Peyer's patch (tissue), 4 donors: ENCODE results near the gene TIMD4. TPM values are rescaled to one million over a fixed set of nuclear protein-coding genes. Genes with fewer than 3 reads are reported as not detected.
"Not testable (repeated sequence)": the region's sequence is repeated elsewhere in the genome, so short reads cannot be mapped to it uniquely, and the experiment has no call there.

Experiments
- DNase-seq, 3 donors: peaks; one replicate each; pipeline ENCODE4 v3.0.0-alpha.2; 2017 to 2019
- H3K27ac ChIP-seq, 4 donors: fragments of 200-600 bp; sonication (generic); one replicate each; pipeline ENCODE4 v1.5.1; 2016 to 2019
- H3K27me3 ChIP-seq, 2 donors: fragments of 200-600 bp; sonication (generic); one replicate each; pipeline ENCODE4 v1.5.1; 2019
- H3K36me3 ChIP-seq, 3 donors: fragments of 200-600 bp; sonication (generic); one replicate each; pipeline ENCODE4 v1.5.1; 2016 to 2019
- H3K4me1 ChIP-seq, 4 donors: fragments of 200-600 bp; sonication (generic); one replicate each; pipeline ENCODE4 v1.5.1; 2016 to 2019
- H3K4me3 ChIP-seq, 4 donors: fragments of 200-600 bp; sonication (generic); 1 replicate in 3 of 4; 2 replicates in 1 of 4; pipeline ENCODE4 v1.5.1; 2016 to 2019; ENCODE audit warnings: mild to moderate bottlenecking in 1 of 4
- H3K9me3 ChIP-seq, 4 donors: fragments of 200-600 bp; sonication (generic); one replicate each; pipeline ENCODE4 v1.5.1; 2016 to 2019; ENCODE audit warnings: mild to moderate bottlenecking in 1 of 4
- POLR2A ChIP-seq, 2 donors: fragments of 450-650 bp; IDR thresholded peaks; one replicate each; pipeline ENCODE4 v1.5.1; 2017; ENCODE audit warnings: antibody characterized with exemption in 2 of 2, mild to moderate bottlenecking in 2 of 2, moderate library complexity in 2 of 2
- total RNA-seq, 4 donors: library from RNA; depleted of rRNA; stranded (reverse); fragments of >200 nt; gene quantifications; one replicate each; pipeline ENCODE4 v1.1.0, GENCODE V29; 2016
- TF ChIP-seq, protein P1 (sequence below), 6 experiments: fragments of 450-650 bp in 4 of 6; fragments of 200-600 bp in 2 of 6; sonication (generic) in 1 of 6; IDR thresholded peaks; one replicate each; pipeline ENCODE4 v1.5.1; 2017 to 2019; ENCODE audit warnings: antibody characterized with exemption in 6 of 6, mild to moderate bottlenecking in 3 of 6, moderate library complexity in 1 of 6

The TIMD4 gene
- total RNA-seq, 4 donors from 2014 or later = 2.5 TPM; not detected in 3

DNA sequence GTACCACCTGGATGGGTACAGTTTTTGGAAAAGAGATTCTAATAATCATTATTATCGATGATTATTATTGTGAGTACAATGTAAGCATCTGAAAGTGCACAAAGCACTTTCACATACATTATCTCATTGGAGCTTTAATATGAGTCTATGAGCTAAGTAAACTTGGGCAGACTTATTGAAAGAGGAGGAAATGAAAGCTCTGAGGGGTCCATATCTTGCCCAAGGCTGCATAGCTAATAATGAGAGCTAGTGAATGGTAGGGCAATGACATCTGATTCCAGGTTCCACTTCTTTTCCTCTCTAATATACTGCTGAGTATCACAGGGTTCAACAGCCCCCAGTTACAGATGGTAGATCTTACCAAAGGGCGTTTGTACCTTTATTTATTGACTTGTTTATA lies 26.1 kb downstream of the TIMD4 start:
- Histone ChIP-seq H3K4me1 (no peaks in the 10 kb centered on the region), H3K9me3 (no peaks in the 10 kb centered on the region), H3K36me3 (no peaks in the 10 kb centered on the region), H3K27ac (no peak overlapping the region), H3K27me3 (no peaks in the 10 kb centered on the region), H3K4me3 (no peak overlapping the region)
- DNase-seq = no peak
- TF ChIP-seq, protein P1, sequence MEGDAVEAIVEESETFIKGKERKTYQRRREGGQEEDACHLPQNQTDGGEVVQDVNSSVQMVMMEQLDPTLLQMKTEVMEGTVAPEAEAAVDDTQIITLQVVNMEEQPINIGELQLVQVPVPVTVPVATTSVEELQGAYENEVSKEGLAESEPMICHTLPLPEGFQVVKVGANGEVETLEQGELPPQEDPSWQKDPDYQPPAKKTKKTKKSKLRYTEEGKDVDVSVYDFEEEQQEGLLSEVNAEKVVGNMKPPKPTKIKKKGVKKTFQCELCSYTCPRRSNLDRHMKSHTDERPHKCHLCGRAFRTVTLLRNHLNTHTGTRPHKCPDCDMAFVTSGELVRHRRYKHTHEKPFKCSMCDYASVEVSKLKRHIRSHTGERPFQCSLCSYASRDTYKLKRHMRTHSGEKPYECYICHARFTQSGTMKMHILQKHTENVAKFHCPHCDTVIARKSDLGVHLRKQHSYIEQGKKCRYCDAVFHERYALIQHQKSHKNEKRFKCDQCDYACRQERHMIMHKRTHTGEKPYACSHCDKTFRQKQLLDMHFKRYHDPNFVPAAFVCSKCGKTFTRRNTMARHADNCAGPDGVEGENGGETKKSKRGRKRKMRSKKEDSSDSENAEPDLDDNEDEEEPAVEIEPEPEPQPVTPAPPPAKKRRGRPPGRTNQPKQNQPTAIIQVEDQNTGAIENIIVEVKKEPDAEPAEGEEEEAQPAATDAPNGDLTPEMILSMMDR (IDR thresholded peaks at IDR 0.05) = no peak
- no peak for TF ChIP-seq POLR2A (IDR thresholded peaks at IDR 0.05)

DNA sequence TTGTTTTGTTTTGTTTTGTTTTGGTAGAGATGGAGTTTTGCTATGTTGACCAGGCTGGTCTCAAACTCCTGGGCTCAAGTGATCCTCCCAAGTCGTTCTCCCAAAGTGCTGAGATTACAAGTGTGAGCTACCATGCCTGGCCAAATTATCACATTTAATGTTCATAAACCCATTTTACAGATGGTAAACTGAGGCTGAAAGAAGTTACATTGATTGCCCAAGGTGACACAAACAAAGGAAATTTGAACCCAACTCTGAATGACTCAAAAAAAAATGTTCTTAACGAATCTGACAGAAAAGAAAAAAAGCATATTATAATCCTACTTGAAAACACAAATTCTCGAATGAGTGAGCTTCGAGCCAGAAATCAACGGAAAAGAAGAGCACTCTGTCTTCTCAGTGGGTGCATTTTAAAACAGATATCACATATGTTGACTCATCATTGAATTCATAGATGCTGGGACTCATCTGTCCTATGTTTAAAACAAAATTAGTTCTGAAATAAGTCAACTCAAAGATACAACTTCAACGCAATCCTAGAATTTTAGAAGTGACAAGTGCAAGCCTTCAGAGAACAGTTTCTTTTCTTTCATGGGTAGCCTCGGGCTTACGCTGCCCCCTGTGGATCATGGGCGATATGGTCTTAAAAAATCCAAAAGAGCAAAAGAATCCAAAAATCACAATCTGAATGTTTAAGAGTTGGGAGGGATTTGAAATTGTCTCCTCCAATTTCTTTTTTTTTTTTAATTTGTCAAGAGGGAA lies 28.4 kb downstream of the TIMD4 start:
- Histone ChIP-seq H3K27me3 (no peaks in the 10 kb centered on the region), H3K9me3 (no peaks in the 10 kb centered on the region), H3K4me1 (no peaks in the 10 kb centered on the region), H3K36me3 (no peaks in the 10 kb centered on the region), H3K27ac (no peak overlapping the region), H3K4me3 (no peak overlapping the region)
- TF ChIP-seq POLR2A (IDR thresholded peaks at IDR 0.05) = no peak
- TF ChIP-seq, protein P1 (IDR thresholded peaks at IDR 0.05) = peak in 4 of 6 experiments; percentile 38 to 57 (median 47)
- peak in 2 of 3 donors; percentile 42 to 55 for DNase-seq

DNA sequence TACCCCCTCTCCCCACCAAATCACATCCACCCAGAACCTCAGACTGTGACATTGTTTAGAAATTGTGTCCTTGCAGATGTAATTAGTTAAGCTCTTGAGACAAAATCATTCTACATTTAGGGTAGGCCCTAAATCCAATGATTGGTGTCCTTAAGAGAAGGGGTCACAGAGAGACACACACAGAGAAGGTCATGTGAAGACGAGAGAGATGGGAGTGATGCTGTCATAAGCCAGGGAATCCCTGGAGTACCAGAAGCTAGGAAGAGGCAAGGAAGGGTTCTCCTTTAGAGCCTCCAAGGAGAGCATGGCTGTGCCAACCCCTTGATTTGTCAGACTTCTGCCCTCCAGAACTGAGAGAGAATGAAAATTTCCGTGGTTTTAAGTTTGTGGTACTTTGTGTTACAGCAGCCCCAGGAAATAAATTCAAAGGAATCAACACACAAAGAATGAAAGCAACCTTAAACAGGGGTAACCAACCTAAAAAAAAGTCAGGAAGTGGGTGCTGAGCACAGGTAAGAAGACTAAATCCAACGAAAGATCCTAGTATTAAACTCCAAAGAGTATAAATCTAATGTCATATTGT lies 33.6 kb downstream of the TIMD4 start:
- DNase-seq = no peak
- Histone ChIP-seq H3K9me3 (no peaks in the 10 kb centered on the region), H3K4me1 (no peaks in the 10 kb centered on the region), H3K27ac (no peak overlapping the region), H3K4me3 (no peak overlapping the region), H3K36me3 (no peaks in the 10 kb centered on the region), H3K27me3 (no peaks in the 10 kb centered on the region)
- TF ChIP-seq POLR2A (IDR thresholded peaks at IDR 0.05) = no peak
- TF ChIP-seq, protein P1 (IDR thresholded peaks at IDR 0.05) = no peak

DNA sequence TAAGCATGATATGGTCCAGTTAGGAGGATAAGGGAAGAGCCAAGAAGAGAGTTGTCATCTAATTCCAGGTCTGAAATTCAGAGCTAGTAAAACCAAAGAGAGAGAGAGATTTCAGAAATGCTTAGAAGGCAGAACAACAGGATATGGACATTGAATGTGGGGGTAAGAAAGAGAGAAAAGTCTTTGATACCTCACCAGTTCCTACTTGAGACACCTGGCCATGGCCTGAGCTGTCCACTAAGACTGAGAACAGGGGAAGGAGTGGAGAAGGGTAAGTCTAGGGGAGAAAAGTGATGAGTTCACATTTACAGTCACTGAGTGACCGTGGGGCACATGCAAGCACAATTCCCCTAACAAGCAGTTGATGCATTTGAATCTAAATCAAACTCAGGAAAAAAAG lies 35.5 kb downstream of the TIMD4 start:
- Histone ChIP-seq H3K4me3 (no peak overlapping the region), H3K36me3 (no peaks in the 10 kb centered on the region), H3K4me1 (no peaks in the 10 kb centered on the region), H3K9me3 (no peaks in the 10 kb centered on the region), H3K27ac (no peak overlapping the region), H3K27me3 (no peaks in the 10 kb centered on the region)
- no peak for DNase-seq
- TF ChIP-seq POLR2A (IDR thresholded peaks at IDR 0.05) = no peak
- TF ChIP-seq, protein P1 (IDR thresholded peaks at IDR 0.05) = no peak

DNA sequence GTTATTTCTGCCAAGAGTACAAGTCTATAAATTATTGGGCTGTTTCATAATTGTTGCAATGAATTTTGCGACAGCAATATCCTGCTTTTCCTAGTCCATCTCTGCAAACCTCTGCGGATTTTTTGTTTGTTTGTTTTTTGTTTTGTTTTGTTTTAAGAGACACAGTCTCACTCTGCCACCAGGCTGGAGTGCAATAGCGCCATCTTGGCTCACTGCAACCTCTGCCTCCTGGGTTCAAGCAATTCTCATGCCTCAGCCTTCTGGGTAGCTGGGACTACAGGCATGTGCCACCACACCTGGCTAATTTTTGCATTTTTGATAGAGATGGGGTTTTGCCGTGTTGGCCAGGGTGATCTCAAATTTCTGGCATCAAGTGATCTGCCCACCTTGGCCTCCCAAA lies 37.3 kb downstream of the TIMD4 start:
- not testable (repeated sequence) for H3K4me1 ChIP-seq, H3K9me3 ChIP-seq, H3K27me3 ChIP-seq, H3K36me3 ChIP-seq, H3K4me3 ChIP-seq, H3K27ac ChIP-seq, DNase-seq

DNA sequence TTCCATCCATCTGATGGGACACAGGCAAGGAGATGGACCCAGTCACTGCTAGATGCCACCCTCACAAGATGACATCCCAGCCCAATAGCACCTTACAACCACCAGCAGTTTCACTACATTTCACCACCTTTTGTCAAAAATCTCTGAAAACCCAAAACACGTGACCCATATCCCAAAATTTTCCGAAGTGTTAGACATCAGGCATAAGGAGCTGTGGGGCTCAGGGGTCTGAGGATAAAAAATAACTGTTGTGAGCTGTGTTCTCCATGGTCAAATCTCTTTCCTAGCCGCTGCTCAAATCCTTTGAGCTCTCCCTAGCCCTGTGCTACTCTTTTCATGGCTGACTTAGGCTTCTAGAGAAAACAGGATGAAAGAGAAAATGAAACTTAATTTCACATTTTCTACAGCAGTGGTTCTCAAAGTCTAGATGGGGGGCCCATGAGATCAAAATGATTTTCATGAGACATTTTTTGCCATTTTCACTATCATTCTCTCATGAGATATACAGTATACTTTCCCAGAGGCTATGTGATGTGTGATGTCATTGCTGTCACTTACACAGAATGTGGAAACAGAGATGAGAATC lies 40.7 kb downstream of the TIMD4 start:
- TF ChIP-seq POLR2A (IDR thresholded peaks at IDR 0.05) = no peak
- TF ChIP-seq, protein P1 (IDR thresholded peaks at IDR 0.05) = no peak
- no peak overlapping the region for H3K27ac ChIP-seq
- no peaks in the 10 kb centered on the region for H3K36me3 ChIP-seq
- H3K4me3 ChIP-seq = no peak overlapping the region
- no peak for DNase-seq
- H3K9me3 ChIP-seq = no peaks in the 10 kb centered on the region
- H3K27me3 ChIP-seq = no peaks in the 10 kb centered on the region
- H3K4me1 ChIP-seq = no peaks in the 10 kb centered on the region
